HG02885 (cell line): ENCODE measurements around the gene TRAPPC4.
"Not testable (repeated sequence)": the region's sequence is repeated elsewhere in the genome, so short reads cannot be mapped to it uniquely, and the experiment has no call there.

Source experiments
- ATAC-seq: cut with Tn5 transposase; IDR thresholded peaks from one replicate; pipeline ENCODE4 v1.9.1; 2021; ENCODE audit warnings: mild to moderate bottlenecking; ENCODE audit not compliant: unreplicated experiment, poor library complexity

The TRAPPC4 gene, protein sequence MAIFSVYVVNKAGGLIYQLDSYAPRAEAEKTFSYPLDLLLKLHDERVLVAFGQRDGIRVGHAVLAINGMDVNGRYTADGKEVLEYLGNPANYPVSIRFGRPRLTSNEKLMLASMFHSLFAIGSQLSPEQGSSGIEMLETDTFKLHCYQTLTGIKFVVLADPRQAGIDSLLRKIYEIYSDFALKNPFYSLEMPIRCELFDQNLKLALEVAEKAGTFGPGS

DNA sequence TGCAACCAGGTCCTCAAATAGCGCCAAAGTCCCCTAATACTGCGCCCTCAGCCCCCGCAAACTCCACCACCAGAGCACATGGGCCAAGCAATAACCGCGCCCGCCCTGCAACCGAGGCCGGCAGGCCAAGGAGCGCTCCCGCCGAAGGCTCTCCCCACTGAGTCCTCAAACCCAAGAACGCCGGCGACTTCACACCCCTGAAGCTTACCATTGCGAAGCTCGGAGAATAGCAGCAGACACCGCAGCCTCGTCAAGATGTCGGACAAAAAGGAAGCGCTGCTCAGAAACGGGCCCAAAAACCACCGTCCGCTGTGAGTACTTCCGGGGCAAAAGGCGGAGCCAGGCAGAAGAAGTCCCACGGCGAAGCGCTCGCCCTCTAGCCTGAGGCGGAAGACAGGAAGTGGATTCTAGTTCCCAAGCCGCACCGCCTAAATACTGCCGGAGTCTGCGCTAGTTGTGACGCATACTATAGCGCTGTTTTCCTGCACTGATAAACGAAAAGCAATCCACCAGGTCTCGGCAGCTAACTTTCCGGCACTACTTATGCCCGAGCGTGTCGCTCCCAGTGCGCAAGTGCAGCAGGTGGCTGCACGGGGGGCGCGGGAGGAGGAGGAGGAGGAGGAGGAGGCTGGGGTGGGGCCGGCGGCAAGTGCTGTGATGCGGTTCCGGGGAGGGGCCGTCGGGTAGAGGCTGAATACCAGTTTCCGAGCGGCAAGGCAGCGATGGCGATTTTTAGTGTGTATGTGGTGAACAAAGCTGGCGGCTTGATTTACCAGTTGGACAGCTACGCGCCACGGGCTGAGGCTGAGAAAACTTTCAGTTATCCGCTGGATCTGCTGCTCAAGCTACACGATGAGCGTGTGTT lies at the start of gene TRAPPC4, which contains the start of gene RPS25:
Gene TRAPPC4 (plus strand): TSS at position 693 of the 865 bp plus-strand sequence. CDS start 30 bp downstream, at position 723.
Gene RPS25 (minus strand): TSS at position 270 of the 865 bp plus-strand sequence. CDS start 59 bp downstream, at position 211.
- ATAC-seq, result peak; percentile 86

DNA sequence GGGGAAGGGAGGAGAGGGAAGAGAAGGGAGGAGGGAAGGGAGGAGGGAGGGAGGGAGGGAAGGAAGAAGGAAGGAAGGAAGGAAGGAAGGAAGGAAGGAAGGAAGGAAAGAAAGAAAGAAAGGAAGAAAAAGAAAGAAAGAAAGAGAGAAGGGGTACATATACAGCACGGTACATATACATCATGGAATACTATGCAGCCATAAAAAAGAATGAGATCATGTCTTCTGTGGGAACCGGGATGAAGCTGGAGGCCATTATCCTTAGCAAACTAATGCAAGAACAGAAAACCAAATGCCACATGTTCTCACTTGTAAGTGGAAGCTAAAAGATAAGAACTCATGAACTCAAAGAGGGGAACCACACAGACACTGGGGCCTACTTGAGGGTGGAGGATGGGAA lies 49.1 kb upstream of the TRAPPC4 start:
- not testable (repeated sequence) for ATAC-seq

DNA sequence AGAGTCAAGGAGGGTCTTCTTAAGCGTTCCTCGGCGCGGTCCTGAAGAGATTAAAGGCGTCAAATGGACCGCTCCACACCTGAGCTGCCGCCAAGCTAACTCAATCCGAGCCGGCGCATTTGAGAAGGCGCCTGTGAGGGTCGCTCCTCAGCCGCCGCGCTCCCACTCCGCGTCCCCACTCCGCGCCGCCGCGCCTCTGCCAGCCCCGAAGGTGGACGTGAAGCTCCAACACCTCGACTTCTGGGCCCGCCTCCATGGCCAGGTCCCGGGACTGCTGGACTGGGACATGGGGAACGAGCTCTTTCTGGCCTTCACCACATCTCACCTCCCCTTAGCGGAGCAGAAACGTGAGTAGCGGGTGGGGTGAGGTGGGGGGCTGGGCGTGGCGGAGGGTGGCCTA lies 46.9 kb upstream of the TRAPPC4 start, which contains the start of gene FOXR1:
Gene FOXR1 (plus strand): TSS at position 116 of the 400 bp plus-strand sequence. CDS start 171 bp downstream, at position 287.
- no peak for ATAC-seq

DNA sequence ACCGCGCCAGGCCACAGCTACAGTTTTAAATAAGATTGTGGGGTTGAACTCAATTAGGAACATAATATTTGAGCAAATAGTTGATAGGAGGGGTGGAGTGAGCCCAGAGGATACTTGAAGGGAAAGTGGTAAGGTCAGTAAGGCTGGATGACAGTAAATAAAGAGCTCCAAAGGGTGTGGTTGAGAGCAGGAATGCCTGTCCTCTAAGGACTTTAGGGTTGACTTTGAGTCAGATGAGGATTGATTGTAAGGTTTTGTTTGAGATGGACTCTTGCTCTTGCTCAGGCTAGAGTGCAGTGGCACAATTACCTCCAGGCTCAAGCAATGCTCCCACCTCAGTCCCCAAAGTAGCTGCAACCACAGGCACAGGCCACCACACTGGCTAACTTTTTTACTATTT lies 44.6 kb upstream of the TRAPPC4 start:
- ATAC-seq, result no peak

DNA sequence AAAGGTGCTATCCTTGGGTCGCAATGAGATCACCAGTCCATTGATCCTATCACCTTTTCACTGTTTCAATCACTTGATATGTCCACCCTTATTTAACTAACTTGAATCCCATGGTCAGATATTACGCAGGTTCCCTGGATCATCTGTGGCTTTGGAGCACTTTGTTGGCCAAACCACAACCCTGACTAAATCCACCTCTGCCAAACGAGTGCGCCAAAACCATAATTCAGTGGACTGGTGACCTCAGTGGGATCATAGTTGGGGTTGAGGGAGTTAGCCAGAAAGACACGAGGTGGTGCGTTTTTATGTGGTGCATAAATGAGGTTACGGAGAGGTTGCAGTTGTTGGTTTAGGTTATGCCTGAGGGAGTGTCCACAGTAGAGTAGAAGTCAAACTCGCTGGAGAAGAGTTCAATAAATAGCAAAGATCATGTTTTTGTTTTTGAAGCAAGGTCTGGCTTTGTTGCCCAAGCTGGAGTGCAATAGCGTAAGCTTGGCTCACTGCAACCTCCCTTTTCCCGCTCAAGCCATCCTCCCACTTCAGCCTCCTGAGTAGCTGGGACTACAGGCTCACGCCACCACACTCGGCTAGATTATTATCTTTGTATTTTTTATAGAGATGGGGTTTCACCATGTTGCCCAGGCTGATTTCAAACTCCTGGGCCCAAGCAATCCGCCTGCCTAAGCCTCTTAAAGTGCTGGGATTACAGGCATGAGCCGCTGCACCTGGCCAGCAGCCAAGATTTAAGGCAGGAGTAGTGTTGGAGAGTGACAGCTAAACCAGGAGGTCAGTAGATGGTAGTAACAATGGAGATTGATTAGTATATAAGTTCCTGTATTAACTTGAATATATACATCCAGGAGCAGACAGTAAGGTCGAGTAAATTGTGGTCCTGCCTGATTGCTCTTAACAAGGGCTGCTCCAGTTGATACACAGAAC lies 42.5 kb upstream of the TRAPPC4 start:
- ATAC-seq, result no peak

DNA sequence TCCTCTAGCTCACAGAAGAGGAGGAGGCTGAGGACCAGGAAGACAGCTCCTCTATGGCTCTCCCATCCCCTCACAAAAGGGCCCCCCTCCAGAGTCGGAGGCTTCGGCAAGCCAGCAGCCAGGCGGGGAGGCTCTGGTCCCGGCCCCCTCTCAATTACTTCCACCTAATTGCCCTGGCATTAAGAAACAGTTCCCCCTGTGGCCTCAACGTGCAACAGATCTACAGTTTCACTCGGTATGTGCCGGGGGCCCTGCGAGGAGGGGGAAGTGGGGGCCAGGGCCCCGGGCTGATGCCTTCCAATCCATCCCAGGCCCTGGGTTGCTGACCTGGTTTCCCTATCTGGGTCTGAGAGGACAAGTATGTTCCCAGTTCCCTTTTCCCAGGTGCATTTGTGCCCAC lies 39.1 kb upstream of the TRAPPC4 start:
- ATAC-seq, result no peak

DNA sequence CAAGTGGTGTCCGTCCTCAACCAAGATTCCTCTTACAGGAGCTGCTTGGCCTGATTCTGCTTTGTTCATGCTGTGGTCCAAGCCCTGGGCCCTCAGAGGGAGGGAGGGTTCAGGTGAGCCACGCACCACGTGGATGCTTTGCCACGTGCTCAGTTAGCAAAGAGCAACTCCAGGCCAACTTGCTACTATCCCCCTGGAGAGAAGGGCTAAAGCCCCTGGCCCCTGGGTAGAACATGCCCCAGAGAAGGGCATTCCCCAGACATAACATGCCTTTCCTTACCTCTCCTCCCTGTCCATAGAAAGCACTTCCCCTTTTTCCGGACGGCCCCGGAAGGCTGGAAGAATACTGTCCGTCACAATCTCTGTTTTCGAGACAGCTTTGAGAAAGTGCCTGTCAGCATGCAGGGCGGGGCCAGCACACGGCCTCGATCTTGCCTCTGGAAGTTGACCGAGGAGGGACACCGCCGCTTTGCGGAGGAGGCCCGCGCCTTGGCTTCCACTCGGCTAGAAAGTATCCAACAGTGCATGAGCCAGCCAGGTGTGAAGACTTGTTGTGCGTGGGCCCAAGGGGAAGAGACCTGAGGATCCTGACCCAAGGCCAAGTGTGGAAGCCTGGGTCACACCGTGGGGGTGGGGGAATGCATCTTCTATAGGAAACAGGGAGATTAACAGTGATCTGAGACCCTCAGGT lies 38.2 kb upstream of the TRAPPC4 start:
- ATAC-seq, result no peak

DNA sequence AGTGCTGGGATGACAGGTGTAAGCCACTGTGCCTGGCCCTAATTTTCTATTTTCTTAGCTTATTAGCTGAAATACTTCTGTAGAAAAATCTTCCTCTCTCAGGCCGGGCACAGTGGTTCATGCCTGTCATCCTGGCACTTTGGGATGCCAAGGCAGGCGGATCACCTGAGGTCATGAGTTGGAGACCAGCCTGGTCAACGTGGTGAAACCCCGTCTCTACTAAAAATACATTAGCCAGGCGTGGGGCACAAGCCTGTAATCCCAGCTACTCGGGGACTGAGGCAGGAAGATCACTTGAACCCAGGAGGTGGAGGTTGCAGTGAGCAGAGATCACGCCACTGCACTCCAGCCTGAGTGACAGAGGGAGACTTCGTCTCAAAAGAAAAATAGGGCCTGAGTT lies 34.2 kb upstream of the TRAPPC4 start:
- ATAC-seq, result not testable (repeated sequence)

DNA sequence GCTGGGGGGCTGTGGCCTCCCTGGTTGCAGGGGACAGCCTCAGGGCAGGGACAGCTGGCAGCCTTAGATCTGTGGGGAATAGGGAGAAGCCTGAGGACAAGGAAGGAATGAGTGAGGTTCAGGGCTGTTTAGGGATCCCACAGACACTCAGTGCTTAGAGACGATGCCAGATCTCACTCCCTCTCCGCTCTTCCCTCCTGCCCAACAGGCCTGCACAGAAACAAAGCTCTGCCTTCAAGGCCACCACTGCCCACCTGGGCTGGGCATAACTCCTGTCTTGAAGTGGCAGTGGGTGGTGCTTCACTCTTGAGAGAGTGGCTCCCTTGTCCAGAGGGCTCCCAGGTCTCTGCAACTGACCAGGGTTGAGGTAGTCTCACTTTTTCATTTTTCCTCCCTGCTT lies 33.7 kb upstream of the TRAPPC4 start:
- ATAC-seq, result no peak

DNA sequence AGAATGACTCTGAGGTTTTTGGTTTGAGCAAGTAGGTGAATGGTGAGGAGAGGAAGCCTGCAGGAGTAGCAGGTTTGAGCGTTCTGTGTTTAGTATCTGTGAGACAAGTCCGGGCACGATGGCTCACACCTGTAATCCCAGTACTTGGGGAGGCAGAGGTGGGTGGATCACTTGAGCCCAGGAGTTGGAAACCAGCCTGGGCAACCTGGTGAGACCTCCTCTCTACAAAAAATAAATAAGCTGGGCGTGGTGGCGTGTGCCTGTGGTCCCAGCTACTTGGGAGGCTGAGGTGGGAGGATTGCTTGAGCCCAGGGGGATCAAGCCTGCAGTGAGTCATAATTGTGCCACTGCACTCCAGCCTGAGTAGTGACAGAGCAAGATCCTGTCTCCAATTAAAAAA lies 30.3 kb upstream of the TRAPPC4 start:
- ATAC-seq, result no peak

DNA sequence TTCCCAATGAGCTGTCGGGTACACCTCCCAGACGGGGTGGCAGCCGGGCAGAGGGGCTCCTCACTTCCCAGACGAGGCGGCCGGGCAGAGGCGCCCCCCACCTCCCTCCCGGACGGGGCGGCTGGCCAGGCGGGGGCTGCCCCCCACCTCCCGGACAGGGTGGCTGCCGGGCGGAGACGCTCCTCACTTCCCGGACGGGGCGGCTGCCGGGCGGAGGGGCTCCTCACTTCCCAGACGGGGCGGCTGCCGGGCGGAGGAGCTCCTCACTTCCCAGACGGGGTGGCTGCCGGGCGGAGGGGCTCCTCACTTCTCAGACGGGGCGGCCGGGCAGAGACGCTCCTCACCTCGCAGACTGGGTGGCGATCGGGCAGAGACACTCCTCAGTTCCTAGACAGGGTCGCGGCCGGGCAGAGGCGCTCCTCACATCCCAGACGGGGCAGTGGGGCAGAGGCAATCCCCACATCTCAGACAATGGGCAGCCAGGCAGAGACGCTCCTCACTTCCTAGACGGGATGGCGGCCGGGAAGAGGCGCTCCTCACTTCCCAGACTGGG lies 27.0 kb upstream of the TRAPPC4 start:
- not testable (repeated sequence) for ATAC-seq

DNA sequence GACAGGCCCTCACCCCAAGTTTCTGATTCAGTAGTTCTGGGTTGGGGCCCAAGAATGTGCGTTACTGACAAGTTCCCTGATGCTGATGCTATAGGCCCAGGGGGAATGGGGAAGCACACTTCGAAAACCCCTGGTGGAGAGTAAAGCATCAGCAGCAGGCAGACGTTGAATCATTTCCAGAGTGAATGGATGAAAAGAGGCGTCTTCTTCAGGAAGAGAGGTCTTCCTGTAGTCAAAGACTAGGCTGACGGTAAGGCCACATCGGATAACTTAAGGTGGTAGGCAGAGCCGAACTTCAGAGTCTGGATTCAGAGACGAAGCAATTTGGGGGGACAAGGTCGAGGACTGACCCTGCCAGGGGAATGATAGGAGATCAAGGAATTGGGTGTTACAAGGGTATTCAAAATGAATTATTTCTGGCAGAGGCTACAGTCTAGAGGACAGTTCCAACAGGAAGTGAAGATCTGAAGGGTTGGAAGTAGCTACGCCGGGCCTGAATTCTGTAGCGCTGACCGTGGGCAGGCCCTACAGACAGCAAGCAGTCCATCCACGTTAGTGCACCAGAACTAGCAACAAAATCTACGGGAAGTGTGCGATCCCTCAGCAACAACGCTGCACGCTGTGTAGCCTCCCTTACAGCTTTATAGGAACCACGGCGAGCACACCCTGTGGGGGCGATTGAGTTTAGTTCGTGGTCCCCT lies 21.5 kb upstream of the TRAPPC4 start:
- ATAC-seq, result peak; percentile 19

DNA sequence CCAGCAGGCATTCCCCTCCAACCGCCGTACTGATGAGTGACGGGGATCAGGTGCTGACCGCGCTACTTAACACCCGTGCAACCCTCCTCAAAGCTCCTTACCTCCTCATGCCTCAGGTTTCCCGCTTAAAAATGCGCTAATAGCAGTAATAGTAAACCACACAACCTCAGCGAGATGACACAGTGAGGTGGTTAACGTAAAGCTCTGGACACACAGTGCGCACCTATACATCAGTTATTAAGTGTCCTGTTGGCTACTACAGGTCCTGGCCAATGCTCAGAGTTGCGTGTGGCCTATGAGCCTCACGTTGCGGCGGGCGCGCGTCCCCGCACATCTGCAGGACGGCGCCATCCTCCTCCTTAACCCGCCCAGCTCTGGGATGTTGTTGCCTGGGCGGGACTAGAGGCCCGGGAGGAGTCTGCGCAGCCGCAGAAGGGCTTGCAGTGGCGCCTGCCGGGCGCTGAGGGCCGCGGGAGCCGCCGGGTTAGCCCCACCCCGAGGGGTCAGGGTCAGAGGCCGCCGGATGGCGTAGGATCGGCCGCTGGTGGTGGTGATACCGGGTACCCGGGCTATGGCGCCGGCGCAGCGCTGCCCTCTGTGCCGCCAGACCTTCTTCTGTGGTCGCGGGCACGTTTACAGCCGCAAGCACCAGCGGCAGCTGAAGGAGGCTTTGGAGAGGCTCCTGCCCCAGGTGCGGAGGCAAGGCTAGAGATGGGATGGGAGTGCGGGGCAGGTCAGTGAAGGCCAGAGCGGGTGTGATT lies 20.8 kb upstream of the TRAPPC4 start, which contains the start of gene CENATAC:
Gene CENATAC (plus strand): TSS at position 512 of the 761 bp plus-strand sequence. CDS start 60 bp downstream, at position 572.
- ATAC-seq, result peak; percentile 92

DNA sequence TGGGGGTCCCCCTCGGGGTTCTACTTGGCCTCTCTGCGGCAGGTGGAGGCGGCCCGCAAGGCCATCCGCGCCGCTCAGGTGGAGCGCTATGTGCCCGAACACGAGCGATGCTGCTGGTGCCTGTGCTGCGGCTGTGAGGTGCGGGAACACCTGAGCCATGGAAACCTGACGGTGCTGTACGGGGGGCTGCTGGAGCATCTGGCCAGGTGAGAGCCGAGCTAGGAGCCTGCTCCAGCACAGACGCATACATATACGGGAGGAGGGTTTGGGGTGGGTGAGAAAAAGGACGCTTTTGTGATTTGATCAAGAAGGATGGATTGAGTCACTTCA lies 20.2 kb upstream of the TRAPPC4 start:
- ATAC-seq, result no peak

DNA sequence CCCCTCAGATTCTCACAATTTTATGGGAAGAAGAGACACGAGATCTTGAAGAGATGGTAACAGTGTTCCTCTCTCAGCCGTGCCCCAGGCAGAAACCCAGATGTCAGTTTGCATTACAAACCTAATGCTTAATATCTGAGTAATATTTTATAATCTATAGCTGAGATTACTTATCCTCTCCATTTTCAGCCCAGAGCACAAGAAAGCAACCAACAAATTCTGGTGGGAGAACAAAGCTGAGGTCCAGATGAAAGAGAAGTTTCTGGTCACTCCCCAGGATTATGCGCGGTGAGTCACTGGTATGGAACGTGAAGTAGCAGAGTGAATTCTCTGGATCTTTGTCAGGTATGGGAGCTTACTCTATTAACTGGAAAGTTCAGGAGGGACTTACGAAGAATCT lies 19.7 kb upstream of the TRAPPC4 start:
- no peak for ATAC-seq

DNA sequence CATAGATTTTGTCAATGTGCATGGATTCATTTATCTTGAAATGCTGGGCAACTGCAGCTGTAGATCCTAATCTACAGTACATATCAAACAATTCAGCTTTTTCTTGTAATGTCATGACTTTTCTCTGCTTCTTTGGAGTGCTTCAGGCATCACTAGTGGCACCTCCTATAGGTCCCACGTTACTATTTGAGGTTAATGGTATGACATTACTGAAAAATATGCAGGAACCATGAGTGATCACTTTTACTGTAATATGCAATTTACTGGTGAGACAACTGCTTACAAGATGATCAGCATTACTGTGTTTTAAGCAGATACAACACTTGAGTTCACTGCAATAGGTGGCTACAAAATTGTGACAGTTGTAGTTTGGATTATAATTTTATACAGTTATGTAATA lies 17.7 kb upstream of the TRAPPC4 start:
- ATAC-seq, result no peak

DNA sequence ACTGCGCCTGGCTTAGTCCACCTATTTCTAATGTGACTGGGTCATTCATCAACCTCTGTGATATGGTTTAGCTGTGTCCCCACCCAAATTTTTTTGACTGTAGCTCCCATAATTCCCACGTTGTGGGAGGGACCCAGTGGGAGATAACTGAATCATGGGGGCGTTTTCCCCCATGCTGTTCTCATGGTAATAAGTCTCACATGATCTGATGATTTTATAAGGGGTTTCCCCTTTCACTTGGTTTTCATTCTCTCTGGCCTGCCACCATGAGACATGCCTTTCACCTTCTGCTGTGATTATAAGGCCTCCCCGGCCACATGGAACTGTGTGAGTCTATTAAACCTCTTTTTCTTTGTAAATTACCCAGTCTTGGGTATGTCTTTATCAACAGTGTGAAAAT lies 11.9 kb upstream of the TRAPPC4 start:
- no peak for ATAC-seq

DNA sequence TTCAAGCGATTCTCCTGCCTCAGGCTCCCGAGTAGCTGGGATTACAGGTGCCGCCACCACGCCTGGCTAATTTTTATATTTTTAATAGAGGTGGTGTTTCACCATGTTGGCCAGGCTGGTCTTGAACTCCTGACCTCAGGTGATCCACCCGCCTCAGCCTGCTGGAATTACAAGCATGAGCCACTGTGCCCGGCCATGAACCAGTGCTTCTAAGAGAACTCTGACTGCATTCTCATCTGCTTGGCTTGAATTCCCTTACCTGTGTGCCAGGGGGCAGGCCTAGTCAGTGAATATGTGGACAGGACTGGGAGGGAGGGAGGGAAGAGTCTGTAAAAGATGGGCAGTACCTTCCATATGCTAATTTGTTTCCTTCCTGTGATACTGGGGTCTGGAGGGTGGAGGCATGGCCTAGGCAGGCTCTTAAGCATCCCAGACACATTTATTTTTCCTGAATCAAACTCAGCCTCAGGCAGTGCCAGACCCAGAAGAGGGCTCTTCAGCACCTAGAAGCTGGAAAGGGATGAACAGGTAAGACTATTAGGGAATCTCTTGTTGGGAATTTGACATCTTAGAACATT lies 7.0 kb upstream of the TRAPPC4 start:
- no peak for ATAC-seq
